GM18868 (cell line): ENCODE measurements around the gene RPLP2.

Experiments used
- ATAC-seq: cut with Tn5 transposase; IDR thresholded peaks from one replicate; pipeline ENCODE4 v1.9.1; 2021; ENCODE audit warnings: mild to moderate bottlenecking, moderate library complexity; ENCODE audit not compliant: unreplicated experiment

The RPLP2 gene

DNA sequence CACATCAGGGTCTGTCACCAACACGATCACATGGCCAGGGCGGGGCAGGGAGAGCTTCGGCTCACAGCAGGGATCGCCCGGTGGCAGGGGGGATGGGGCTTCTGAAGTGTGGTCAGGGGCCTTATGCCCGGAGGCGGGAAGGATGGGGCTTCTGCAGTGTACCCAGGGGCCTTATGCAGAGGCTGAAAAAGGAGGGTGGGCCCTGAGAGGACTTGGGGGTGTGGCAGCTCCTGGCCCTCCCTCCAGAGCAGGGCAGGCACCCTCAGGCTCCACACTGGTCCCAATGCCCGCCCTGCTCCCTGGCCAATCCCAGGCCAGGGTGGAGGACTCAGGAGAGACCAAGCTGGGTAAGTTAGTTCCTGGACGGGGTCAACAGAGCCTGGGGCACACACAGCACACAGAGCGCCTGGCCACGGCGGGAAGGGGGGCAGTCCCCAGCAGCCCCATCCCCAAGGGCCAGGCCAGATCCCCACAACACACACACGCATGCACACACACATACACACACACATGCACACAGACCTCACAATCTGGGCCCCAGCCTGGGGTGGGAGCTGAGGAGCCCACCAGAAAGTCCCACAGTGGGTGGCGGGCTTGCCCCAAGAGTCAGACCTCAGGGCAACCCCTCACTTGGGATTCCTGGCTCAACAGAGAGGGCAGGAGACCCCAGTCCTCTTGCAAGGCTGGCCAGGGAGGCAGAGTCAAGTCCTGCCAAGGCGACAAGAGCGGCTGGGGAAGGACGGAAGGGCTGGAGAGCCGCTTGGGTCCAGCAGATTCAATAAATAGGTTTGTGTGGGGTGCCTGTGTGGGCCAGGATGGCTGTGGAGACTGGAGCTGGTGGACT, 18.8 kb upstream of the RPLP2 start:
- no peak for ATAC-seq

DNA sequence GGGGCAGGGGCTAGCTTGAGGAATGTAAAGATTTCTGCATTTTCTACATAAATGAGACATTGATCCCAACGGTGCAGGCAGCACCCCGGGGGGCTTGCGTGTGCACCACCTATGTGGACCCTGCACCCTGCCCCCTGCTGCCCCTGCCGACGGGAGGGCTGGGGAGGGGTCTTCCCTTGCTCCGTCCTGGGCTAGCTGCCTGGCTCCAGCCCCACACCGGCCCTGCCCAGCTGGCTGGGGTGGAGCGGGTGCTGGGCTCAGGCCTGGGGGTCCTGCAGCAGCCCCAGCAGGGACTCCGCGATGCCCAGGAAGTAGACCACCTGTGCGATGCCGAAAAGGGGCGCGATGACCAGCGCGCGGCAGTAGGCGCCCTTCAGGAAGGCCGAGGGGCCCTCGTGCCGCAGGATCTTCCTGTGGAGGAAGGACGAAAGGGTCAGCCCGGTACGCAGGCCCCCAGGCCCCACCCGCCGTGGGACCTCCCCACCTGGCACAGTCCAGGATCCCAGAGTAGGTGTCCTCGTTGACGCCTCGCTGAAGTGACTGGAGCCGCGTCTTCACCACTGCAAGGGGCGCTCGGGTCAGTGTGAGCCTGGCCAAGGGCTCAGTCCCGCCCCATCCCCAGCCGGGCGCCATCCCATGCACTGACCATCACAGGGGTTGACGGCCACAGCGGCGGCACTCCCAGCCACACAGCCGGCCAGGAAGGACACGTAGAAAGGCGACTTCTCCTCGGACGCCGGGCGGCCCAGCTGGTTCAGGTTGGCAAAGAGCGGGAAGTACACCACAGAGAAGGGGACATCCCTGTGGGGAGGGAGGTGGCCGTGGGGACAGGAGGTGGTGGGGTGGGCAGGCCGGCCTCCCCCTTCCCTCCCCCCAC, 17.9 kb upstream of the RPLP2 start:
- no peak for ATAC-seq

DNA sequence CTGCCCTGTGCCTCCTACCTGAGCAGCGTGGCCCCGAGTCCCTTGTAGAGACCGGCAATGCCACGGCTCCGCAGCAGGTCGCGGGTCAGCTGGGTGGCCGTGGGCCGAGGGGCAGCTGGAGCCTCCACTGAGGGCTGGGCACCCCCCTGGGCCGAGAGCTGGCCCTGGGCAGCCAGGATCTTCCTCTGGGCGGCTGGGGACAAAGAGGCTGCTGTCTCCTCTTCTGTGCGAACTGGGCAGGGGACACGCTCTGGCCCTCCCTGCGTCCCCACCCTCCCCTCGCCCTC, 17.3 kb upstream of the RPLP2 start:
- ATAC-seq: no peak

DNA sequence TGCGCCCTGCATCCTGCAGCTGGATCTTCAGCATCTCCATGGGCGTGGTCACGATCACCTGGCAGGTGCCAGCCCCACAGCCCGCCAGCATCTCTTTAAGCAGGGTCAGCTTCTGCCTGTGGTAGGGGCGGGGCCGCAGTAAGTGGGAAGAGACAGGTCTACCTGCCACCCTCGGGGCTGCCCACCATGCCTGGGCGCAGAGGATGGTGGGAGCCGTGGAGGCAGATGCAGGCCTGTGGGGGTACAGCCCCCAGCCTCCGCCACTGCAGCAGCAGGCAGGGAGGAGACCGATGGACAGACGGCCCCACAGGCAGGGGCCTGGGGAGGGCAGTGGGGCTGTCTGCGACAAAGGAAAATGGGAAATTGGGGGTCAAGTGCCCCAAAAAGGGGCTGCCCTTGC, 16.9 kb upstream of the RPLP2 start:
- ATAC-seq: no peak

DNA sequence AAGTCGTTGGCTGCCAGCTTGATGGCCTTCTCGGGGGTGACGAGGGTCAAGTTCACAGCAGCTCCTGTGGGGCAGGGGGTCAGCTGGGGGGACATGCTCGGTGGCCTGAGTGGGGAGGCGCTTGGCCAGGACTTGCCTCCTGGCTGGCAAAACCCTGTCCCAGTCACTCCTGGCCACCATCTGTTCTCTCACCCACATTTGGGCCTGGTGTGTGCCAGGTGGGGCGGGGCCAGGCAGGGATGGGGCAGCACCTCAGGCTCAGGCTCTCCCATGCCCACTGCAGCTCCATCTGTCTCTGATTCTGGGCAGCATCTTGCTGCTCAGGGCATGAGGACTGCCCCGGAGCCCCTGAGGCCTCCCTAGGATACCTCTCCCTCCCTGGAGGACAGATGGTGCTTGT, 16.2 kb upstream of the RPLP2 start:
- ATAC-seq: no peak

DNA sequence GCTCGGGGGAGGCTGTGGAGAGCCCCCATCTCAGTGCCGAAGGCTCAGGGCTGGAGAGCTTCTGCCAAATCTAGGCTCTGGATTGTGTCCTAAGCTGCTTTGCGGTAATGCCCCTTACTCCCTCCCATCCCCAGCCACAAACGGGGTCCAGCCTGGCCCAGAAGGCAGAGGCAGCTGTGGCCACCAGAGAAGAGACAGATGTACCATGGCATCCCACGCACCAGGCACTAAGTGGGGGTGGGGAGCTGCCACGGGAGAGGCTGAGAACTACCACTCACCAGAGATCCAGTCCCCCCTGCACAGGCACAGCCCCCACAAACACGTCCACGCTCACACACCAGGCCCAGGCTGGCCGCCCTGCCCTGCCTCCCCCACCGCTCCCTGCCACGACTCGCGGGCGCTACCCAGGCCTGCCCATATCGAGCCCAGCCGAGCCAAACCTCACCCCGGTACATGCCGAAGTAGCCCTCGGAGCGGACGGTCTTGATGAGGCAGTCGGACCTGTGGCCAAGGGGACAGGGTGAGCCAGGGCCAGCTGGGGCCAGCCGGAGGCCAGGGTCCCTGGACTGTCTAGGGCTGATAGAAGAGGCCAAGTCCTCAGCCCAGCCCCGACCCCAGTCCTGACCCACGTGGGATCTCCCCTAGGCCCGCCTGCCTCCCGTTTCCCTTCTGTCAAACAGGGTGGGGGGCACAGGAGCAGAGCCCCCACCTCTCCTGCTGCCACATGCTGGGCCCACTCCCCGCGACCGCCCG, 15.6 kb upstream of the RPLP2 start:
- no peak for ATAC-seq

DNA sequence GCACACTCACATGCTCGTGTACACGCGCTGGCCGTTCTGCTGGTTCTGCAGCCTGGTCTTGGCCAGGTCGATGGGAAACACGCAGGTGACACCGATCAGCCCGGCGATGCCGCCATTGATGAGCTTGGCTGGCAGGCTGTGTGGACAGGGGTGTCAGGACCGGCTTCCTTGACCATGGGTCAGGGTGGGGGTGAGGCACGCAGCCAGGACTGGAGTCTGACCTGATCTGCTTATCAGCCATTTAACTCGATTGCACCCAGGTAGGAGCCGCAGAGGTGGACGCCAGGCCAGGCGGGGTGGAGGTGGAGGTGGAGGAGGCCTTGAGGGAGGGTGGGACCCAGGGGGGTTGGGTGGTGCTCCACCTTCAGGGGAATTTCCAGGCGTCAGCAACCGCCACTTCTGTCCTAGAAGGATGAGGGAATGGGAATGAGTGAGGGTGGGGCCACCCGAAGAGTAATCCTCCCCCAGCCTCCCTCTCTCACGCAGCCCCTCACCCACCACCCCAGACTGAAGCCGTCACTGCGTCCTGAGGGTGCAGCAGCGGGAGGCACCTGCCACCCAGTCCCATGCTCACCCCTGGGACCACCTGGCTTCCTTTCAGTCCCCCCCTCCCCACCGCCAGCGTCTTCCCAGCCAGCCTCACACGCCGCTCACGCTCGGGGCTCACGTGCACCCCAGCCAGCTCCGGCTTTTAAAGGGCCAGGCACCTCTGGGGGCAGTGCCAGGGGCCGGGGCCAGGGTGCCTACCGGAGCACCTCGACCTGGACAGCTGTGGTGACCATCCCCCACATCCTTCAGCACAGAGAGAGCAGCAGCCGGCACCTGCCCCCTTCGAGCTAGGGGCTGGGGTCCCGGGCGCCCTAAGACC, 14.8 kb upstream of the RPLP2 start:
- no peak for ATAC-seq

DNA sequence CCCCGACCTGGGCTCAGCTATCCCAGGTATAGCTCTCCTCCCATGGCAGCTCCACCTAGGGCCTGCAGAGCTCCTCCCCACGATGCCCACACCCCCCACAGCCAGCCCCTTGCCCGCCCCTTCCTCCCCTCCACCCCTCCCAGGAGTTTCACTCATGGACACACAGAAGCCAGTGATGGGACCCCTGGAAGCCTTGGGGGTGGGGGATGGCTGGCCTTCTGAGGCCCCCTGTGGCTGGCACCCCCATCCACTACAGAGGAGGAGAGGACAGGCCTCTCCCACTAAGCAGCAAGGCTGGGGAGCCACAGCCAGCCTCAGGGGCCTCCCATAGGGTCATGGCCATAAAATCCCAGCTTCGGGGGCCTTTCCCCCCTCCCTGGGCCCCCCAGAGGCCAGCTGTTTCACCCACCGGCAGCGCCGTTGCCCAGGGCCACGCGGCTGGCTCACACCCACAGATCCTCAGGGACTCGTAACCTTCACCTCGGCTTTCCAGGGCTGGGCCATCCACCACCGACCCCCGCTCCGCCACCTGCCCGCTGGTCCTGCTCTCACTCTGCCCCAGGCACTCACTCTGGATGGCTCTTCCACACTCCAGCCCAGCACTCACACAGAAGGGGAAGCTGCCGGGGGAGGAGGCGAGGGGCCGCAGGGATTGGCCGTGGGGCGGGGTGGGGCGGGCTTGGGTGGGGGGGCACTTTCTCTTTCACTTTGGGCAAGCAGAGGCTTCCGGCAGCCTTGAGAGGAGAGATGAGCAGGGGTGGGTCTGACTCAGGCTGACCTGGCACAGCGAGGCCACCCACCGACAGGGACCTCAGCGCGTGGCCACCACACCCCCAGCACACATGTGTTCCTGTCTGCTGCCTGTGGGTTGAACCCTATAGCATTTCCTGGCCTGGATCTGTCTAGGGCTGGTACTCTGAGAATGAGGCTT, 13.9 kb upstream of the RPLP2 start:
- ATAC-seq: no peak

DNA sequence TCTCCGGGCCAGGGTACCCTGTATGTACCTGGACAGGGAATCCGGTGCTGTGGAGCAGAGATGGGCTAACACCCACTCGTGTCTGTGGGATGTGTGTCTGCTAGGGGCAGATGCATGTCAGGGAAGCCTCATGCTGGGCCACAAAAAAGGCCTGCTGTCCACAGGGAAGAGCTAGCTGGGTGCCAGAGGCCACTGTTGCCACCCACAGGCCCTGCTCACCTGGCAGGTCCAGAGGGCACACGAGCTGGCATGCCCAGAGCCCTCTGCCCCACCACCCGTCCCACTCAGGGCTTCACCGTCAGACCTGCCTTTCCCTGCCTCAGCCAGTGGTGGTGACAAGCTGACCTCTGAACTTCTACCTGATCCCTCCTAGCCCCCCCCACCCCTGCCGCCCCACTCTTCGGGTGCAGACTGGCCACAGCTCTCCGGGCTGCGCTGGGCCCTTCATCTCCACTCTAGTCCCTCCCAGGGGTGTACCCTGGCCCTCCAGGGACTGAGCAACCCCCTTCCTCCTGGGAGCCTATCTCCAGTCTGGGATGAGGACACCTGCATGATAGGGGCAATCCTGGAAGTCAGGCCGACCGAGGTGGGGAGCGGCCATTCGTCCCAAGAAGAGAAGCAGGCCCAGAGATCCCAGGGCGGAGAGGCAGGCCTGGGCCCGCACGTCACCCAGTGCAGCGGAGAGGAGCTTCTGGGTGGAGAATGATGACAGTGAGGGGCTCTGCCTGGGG, 13.0 kb upstream of the RPLP2 start:
- ATAC-seq: no peak

DNA sequence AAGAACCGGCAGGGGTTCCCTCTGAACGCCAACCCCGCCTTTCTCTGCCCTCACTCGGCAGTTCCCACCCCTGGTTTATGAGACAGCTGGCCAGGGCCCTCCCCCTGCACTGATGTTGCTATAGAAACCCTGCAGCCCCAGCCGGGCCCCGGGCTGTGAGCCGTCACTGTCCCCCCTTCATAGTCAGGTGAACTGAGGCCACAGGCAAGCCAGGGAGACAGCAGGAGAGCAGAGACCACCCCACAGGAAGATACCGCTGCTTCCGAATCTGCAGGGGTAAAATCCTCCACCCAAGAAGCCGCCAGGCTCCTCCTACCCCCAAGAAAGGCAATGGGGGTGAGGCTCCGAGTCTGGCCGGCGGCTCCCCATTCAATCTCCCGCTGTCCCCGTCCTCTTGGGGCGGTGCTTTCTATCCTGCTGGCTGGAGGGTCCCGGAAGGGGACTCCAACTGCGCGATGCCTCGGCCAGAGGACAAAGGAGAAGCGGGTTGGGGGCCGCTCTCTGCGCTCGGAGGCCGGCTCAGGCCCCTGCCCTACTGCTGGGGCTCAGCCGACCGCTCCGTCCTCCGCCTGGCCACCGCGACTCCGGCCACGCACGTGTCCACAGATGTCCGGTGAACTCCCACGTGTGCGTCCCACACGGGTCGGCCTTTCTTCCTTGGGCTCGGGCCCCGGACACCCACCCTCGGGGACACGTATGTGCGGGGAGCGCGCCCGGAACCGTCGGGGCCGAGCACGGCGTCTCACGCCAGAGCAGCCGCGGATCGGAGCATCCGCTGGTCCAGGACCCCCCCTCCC, 12.3 kb upstream of the RPLP2 start:
- peak; percentile 49 for ATAC-seq

DNA sequence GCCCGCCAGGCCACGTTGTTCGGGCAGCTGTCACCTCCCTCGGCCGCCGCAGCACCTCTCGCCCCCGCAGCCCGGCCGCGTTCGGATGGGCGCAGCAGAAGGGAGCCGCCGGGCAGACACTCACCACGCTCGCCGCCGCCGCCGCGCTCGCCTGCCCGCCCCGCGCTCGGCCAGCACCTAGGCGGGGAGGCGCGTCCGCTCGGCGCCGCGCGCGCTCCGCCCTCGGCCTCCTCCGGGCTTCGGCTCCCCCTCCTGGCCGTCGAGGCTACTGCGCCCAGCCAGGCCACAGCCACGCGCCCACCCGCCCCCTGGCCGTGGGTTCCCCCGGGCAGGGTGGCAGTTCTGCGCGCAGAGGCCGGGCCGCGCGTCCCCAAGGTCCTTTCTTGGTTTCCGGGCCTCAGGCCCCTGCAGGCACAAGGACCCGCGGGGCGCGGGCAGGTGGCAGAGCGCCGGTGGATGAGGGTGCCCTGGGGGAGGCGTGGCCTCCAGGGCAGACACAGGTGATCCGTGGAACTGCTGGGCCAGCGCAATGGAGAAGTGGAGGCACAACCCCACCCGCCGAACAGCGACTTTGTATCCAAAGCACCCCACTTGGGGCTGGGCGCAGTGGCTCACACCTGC, 11.6 kb upstream of the RPLP2 start, which contains the start of gene SLC25A22:
SLC25A22 (minus strand) TSS at position 189 of the 621 bp plus-strand sequence. CDS start 3,275 bp downstream, outside the sequence.
- peak; percentile 61 for ATAC-seq

DNA sequence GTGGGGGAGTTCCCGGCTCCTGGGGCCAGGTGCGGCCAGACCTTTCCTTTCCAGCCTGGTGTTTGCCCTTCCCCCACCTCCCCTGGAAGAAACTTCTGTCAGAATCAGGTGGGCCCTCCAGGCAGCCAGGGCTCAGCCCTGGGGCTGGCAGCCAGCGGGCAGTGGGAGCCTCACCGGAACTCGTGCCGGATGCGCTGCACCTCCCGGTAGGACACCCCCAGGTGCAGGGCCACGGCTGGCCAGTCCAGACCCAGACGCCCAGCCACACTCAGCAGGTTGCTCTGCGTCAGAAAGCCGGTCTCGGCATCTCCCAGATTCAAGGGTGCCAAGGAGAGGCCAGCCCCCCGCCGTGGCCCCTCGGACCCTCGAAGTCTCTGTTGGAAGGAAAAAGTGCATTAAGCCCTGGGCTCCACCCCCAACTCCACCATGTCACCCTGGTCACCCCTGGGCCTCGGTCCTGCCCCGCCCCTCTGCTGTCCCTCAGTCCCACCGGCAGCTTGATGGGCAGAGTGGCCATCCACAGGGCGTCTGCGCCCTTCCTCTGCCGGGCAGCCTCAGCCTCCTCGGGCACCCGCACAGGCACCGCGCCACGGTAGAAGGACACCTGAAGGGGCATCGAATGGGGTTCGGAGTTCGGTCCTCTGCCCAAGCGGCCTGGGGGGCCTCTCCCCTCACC, 10.0 kb upstream of the RPLP2 start:
- ATAC-seq: no peak

DNA sequence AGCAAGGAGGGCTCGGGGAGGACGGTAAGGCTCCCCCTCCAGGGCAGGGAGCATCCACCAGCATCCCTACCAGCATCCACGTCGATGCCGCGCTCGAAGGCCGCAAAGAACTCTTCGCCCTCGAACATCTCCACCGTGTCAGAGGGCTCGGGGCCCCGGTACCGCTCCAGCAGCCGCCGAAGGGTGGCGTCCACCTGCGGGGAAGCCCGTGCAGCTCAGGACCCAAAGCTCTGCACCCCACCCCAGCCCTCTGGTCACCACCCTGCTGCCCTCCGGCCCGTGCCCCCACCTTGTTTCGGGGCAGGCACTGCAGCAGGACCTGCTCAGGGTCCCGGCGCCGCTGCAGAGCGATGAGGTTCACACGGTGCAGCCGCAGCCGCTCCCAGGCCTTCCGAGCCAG, 9.3 kb upstream of the RPLP2 start:
- ATAC-seq: no peak

DNA sequence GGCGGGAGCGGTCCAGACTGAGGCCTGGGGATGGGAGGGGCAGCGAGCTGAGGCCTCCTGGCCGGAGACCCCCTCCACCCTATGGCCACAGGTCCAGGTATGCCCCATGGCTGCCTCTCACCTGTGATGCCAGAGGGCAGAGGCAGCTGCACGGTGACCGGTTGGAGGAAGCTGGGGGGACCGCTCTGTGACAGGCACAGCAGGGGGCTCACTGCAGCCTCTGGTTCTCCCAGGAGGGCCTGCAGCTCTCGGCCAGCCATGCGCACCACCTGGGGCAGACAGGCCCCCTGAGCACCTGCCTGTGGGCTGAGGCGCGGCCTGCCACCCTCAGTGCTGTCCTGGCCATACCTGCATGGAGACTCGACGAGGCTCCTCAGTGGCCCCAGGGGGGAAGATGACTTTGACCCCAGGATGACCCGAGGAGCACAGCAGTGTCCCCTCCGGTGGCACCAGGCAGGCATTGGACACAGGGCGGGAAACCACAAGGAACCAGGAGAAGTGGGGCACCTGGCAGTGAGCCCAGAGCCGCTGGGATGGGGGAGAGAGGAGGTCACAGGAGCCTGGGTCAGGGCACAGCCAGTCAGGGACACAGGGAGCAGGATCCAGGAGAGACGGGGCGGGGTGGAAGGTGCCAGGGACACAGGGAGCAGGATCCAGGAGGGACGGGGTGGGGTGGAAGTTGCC, 8.5 kb upstream of the RPLP2 start:
- no peak for ATAC-seq

DNA sequence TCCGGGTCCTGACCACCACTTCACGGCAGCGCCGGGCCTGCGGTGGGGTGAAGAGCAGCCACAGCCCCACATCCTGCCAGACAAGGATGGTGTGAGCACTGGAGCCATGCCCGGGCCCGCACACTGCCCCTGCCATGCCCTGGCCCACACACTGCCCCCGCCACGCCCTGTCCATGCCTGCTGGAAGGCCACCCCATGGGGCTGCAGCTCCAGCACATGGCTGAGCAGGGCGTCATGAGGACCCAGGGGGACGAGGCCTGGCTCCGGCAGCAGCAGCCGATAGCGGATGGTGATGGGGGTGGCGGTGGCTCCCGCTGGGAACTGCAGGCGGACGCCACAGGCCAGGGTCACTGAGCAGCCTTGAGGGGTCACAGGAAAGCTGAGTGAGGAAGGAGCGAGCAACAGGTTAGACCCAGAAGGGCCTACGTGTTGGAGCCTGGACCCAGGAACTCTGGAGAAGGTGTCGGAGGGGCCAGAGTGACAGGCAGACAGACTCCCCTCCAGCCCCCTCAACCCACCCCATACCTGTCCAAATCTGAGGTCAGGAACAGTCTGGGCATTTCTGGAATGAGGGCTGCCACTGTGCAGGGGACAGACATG, 7.6 kb upstream of the RPLP2 start:
- ATAC-seq: no peak
